HL-60 (cell line): ENCODE data around the gene PRR20E.
"Not testable (repeated sequence)": the region's sequence is repeated elsewhere in the genome, so short reads cannot be mapped to it uniquely, and the experiment has no call there.

Experiments used
- CTCF ChIP-seq: IDR thresholded peaks from one replicate; pipeline ENCODE4 v1.5.1; 2011; ENCODE audit warnings: low read length, control low read depth, inconsistent platforms; ENCODE audit not compliant: insufficient read depth
- GABPA ChIP-seq: IDR thresholded peaks from 2 replicates; pipeline ENCODE4 v1.6.1; 2012; ENCODE audit warnings: low read depth
- POLR2AphosphoS5 ChIP-seq: IDR thresholded peaks from 2 replicates; pipeline ENCODE4 v1.6.1; 2012; ENCODE audit warnings: low read depth
- REST ChIP-seq: IDR thresholded peaks from 2 replicates; pipeline ENCODE4 v1.6.1; 2012; ENCODE audit warnings: low read depth; ENCODE audit not compliant: insufficient replicate concordance
- SPI1 ChIP-seq: IDR thresholded peaks from 2 replicates; pipeline ENCODE4 v1.6.1; 2012; ENCODE audit warnings: low read depth, mild to moderate bottlenecking, borderline replicate concordance

GRCh38 chr13:57140235-57140968, 26.6 kb upstream of the PRR20E start, which contains the start of gene PRR20A:
- TF ChIP-seq POLR2AphosphoS5, REST, CTCF, SPI1, GABPA: not testable (repeated sequence)
